Superior temporal gyrus (tissue), 1 donor: ENCODE results near the gene PDZK1IP1.
"Not testable (repeated sequence)": the region's sequence is repeated elsewhere in the genome, so short reads cannot be mapped to it uniquely, and the experiment has no call there.

Experiments used
- DNase-seq: peaks from one replicate; pipeline ENCODE4 v3.0.0-alpha.2; 2016; ENCODE audit errors: extremely low spot score

The PDZK1IP1 gene

DNA sequence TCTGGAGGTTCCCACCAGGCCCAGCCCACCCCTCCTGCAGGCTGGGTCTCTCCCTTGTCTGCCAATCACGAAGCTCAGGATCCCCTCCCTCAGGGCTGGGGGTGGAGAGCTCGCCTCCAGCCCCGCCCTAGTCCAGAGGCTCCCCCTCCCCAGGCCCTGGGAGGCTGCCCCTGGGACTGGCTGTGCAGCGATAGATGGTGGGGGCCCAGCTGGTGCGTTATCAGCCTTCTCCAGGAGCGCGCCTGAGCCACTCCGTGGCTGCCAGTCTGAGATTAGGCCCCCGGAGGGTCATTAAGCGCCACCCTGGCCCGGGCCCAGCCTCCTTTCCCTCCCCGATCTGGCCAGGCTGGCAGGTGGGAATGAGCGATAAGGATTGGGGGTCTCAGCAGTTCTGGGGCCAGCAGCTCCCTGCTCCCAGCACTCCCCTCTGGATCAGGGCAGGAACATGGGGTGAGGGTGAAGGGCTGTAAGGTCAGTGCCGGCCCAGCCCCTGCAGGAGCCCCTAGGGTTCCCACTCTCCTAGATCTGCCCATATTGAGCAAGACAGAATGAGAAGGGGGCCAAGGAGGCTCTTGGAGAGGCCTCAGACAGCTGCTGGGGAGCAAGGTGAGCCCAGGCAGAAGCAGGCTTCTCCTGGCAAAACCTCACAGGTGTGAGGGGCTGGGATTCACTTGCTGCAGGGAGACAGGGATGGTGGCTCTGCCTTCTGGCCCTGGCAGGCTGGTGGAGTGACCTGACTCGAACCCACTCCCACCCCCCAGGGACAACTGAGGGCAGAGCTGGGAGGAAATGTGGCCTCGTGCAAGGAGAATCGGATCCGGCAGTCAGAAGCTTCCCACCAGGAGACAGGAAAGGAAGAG is 8.5 kb downstream of the PDZK1IP1 start:
- DNase-seq, result no peak

DNA sequence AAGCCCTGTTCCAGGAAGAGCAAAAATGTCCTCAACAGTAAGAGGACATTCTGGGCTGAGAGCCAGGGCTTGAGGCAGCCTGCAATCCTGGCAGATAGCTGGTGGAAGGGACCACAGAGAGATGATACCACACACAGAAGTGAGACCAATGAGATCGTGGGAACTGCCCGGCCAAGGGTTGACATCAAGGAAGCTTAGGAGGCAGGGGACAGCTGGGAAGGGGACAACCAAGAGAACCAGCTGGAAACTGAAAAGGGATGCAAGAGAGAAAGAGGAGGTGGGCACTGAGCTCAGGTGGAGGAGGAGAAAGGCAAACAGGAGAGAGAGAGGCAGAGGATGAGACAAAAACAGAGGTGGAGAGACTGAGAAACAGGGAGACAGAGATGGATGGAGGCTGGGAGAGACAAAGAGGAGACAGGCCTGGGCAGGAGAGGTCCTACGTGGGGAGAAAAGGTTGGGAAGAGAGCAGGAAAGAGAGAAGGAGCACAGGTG is 9.2 kb downstream of the PDZK1IP1 start:
- DNase-seq, result no peak

- no peak for DNase-seq
These were observed 9.8 kb downstream of the PDZK1IP1 start for GRCh38 chr1:47179988-47180563.

- DNase-seq, result peak; percentile 87
These were observed 10.5 kb downstream of the PDZK1IP1 start for GRCh38 chr1:47179017-47179987.

- DNase-seq, result no peak
These were observed 11.2 kb downstream of the PDZK1IP1 start for GRCh38 chr1:47178654-47179016.

GRCh38 chr1:47178020-47178419 is 11.8 kb downstream of the PDZK1IP1 start:
- peak; percentile 45 for DNase-seq

- peak; percentile 83 for DNase-seq
These were observed 14.5 kb downstream of the PDZK1IP1 start for GRCh38 chr1:47175227-47175934.

GRCh38 chr1:47174656-47175020 is 15.2 kb downstream of the PDZK1IP1 start:
- DNase-seq, result no peak

DNA sequence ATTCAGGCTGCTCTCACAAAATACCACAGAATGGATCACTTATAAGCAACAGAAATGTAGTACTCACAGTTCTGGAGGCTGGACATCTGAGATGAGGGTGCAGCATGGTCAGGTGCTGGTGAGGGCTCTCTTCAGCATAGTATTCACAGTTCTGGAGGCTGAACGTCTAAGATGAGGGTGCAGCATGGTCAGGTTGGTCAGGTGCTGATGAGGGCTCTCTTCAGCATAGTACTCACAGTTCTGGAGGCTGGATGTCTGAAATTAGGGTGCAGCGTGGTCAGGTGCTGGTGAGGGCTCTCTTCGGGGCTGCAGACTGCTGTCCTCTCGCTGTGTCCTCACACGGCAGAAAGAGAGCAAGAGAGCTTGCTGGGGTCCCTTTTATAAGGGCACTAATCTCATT is 17.1 kb downstream of the PDZK1IP1 start:
- no peak for DNase-seq

DNA sequence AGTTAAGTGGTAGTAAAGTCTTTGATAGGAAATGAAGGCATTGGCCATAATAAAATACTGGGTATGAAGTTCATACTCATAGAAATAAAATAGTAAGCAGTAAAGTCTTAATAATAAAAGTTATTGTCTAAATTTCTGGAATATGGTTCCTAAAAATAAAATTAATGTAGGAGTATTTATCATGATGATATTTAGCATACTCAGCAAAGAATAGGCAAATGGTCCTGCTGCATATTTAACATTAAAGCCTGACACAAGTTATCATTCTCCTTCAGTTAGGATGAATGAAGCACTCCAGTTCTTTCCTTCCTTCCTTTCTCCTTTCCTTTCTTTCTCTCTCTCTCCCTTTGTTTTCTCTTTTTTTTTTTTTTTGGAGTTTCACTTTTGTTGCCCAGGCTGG is 25.3 kb downstream of the PDZK1IP1 start:
- DNase-seq, result no peak

DNA sequence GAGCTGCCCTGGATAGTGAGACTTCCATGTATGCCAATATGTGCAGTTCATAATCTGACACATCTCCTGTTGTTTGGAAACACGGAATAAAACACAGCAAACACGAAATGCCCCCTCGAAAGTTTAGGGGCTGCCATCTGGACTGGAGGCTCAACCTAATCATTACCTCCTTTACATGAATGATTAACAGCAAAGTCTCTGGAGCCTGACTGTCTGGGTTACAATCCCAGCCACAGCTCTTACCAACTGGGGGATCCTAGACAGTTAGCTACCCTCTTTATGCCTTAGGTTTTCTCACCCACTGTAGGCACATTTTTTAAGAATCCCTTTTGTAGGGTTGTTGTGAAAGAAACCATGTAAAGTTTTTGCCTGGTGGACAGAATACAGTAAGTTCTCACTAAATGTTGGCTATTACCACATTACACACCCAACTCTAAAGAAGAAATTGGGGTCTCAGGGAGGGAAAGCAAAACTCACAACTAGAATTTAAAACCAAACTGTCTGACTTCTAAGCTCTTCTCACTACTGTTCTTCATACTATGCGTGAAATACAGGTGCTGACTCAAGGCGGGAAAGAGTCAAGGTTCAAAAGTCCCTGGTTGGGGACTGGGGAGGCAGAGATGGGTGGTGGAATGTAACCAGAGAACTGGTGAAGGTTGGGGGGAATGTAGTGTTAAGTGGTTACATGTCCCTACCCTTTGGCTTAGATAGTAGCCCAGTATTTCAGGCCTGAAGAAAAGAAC is 28.4 kb downstream of the PDZK1IP1 start:
- DNase-seq, result no peak

GRCh38 chr1:47160716-47161115 is 29.1 kb downstream of the PDZK1IP1 start:
- no peak for DNase-seq

DNA sequence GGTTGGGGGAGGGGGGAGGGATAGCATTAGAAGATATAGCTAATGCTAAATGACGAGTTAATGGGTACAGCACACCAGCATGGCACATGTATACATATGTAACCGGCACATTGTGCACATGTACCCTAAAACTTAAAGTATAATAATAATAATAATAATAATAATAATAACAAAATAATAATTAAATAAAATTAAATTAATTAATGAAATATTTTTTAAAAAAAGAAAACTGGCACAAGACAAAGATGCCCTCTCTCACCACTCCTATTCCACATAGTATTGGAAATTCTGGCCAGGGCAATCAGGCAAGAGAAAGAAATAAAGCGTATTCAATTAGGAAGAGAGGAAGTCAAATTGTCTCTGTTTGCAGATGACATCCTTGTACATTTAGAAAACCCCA is 31.9 kb downstream of the PDZK1IP1 start:
- DNase-seq, result not testable (repeated sequence)

DNA sequence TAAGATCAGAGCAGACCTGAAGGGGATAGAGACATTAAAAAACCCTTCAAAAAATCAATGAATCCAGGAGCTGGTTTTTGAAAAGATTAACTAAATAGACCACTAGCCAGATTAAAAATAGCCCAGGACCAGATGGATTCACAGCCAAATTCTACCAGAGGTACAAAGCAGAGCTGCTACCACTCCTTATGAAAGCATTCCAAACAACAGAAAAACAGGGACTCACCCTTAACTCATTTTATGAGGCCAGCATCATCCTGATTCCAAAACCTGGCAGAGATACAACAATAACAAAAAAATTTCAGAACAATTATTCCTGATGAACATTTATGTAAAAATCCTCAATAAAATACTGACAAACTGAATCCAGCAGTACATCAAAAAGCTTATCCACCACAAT is 33.4 kb downstream of the PDZK1IP1 start:
- not testable (repeated sequence) for DNase-seq

DNA sequence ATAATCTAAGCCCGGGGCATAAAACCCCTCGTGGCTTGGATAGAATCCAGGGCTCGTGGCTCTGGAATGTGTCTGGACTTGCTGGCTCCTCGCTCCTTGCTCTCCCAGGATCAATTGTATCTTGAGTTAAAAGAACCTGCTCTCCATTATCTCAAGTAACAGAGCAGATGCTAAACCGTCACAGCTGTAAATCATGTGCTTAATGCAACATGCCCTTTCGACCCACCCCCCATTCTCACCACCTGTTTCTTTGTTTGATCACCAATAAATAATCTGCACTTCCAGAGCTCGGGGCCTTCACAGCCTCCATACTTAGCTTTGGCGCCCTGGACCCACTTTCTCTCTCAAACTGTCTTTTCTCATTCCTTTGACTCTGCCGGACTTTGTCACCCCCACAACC is 40.7 kb downstream of the PDZK1IP1 start:
- not testable (repeated sequence) for DNase-seq

- no peak for DNase-seq
These were observed 42.6 kb downstream of the PDZK1IP1 start for GRCh38 chr1:47147047-47147785.

- DNase-seq, result not testable (repeated sequence)
These were observed 43.3 kb downstream of the PDZK1IP1 start for GRCh38 chr1:47146495-47146894.

DNA sequence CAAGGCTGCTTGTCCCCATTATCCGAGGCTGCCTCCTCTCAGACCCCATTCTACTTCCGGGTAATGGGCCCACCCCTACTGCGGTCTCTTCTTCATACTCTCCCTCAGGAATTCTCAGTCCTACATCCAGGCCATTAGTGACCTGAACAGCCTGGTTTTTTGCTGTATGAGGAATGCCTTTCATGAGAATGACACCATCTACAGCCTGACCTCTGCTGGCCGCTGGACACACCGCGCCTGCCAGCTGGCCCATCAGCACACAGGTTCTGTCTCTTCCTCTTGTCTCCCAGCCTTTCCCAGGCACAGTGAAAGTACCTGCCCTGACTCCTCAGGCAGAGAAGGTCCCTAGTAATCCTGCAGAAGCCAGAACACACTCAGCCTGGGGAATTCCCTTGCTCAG is 46.2 kb downstream of the PDZK1IP1 start:
- not testable (repeated sequence) for DNase-seq

GRCh38 chr1:47140358-47140757 is 49.5 kb downstream of the PDZK1IP1 start:
- DNase-seq, result not testable (repeated sequence)
